Mesothelial cell of epicardium (in vitro differentiated cells): Measurements from ENCODE around the gene ATP5MG. TPM values are rescaled to one million over a fixed set of nuclear protein-coding genes. Genes with fewer than 3 reads are reported as not detected.

Experiments
- DNase-seq, 2 experiments: peaks; one replicate each; pipeline ENCODE4 v3.0.0; 2021; ENCODE audit warnings: low spot score in 2 of 2; ENCODE audit not compliant: unreplicated experiment in 2 of 2
- H3K27ac Mint-ChIP-seq: 2 replicates; pipeline ENCODE4 v1.8.0; 2021; ENCODE audit warnings: mixed read lengths
- H3K27me3 Mint-ChIP-seq: 2 replicates; pipeline ENCODE4 v1.8.0; 2021; ENCODE audit warnings: low read depth, mixed read lengths
- H3K36me3 Mint-ChIP-seq: 2 replicates; pipeline ENCODE4 v1.8.0; 2021; ENCODE audit warnings: mixed read lengths
- H3K4me1 Mint-ChIP-seq: 2 replicates; pipeline ENCODE4 v1.8.0; 2021; ENCODE audit warnings: mixed read lengths
- H3K4me3 Mint-ChIP-seq: 2 replicates; pipeline ENCODE4 v1.8.0; 2021; ENCODE audit warnings: mild to moderate bottlenecking, moderate library complexity, mixed read lengths
- H3K9me3 Mint-ChIP-seq: 2 replicates; pipeline ENCODE4 v1.8.0; 2021; ENCODE audit warnings: mixed read lengths
- CTCF ChIP-seq: fragments of 200-600 bp; sonication (generic); IDR thresholded peaks from one replicate; pipeline ENCODE4 v1.5.0; 2021; ENCODE audit warnings: antibody characterized with exemption; ENCODE audit not compliant: unreplicated experiment
- total RNA-seq: library from RNA; stranded (reverse); gene quantifications from 3 replicates; pipeline ENCODE4 v1.2.1, GENCODE V29; 2021

The ATP5MG gene
- total RNA-seq, 1 donor from 2014 or later = 180 TPM

GRCh38 chr11:118438314-118438931 lies 37.0 kb downstream of the ATP5MG start:
- no peak for TF ChIP-seq CTCF
- Mint-ChIP-seq H3K9me3 (no peaks in the 10 kb centered on the region), H3K27me3 (no peaks in the 10 kb centered on the region), H3K27ac (peak overlapping the region; percentile 92), H3K4me1 (peaks cover 58% of the 10 kb centered on the region), H3K4me3 (peak overlapping the region; percentile 89), H3K36me3 (no peaks in the 10 kb centered on the region)
- DNase-seq = peak; percentile 27 to 55

GRCh38 chr11:118439646-118440045 lies 38.2 kb downstream of the ATP5MG start:
- Mint-ChIP-seq H3K4me1 (peaks cover 57% of the 10 kb centered on the region), H3K4me3 (no peak overlapping the region), H3K9me3 (no peaks in the 10 kb centered on the region), H3K27ac (peak overlapping the region; percentile 92), H3K36me3 (no peaks in the 10 kb centered on the region), H3K27me3 (no peaks in the 10 kb centered on the region)
- no peak for TF ChIP-seq CTCF
- no peak for DNase-seq

DNA sequence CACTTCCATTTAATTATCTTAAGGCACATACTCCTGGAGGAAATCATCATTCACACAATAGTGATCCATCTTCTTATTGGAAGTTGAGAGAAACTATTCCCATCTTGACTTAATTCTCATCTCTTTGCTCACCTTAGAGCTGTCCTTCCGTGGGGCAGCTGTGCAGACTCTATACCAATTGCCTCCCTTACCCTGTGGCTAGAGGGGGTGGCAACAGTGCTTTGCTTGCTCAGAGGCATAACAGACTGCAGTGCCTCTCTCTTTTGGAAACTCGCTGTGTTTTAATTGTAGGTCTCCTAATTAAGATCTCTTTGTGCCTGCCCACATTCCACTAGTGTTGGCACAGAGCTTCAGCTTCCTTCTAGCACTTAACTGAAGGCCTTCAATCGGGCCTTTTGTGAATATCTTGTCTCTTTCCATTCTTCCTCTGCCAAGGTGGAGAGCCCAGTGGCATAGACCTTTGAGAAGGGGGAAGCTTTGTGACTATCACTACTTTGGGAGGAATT lies 40.4 kb downstream of the ATP5MG start:
- H3K27me3 Mint-ChIP-seq = no peaks in the 10 kb centered on the region
- no peaks in the 10 kb centered on the region for H3K9me3 Mint-ChIP-seq
- no peak overlapping the region for H3K4me3 Mint-ChIP-seq

DNA sequence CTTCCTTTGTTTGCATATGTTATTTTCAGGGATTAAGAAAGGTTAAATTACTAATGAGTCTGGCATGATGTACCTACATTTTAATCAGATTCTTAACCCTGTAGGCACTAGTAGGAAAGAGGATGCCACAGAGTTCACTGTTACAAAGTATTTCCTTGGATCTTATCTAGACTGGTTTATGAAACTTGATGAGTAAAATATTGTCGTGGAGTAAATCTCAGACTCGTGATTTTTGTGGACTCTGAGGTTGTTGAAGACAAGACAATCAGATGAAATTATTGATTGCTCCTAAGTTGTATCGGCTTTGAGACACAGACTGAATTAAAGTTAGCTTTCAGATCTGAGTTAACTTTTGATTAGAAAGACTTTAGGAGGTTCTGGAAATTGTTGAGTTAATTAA lies 40.9 kb downstream of the ATP5MG start:
- peaks cover 3% of the 10 kb centered on the region for H3K36me3 Mint-ChIP-seq
- H3K27me3 Mint-ChIP-seq = no peaks in the 10 kb centered on the region
- no peak for DNase-seq
- no peak overlapping the region for H3K4me3 Mint-ChIP-seq
- no peak for TF ChIP-seq CTCF
- H3K27ac Mint-ChIP-seq = no peak overlapping the region
- no peaks in the 10 kb centered on the region for H3K9me3 Mint-ChIP-seq
- H3K4me1 Mint-ChIP-seq = peaks cover 55% of the 10 kb centered on the region

More for the DNA sequence above, 40.4 kb downstream of the ATP5MG start:
- no peak overlapping the region for H3K27ac Mint-ChIP-seq
- no peak for TF ChIP-seq CTCF
- no peak for DNase-seq
- peaks cover 57% of the 10 kb centered on the region for H3K4me1 Mint-ChIP-seq
- H3K36me3 Mint-ChIP-seq = peaks cover 2% of the 10 kb centered on the region

DNA sequence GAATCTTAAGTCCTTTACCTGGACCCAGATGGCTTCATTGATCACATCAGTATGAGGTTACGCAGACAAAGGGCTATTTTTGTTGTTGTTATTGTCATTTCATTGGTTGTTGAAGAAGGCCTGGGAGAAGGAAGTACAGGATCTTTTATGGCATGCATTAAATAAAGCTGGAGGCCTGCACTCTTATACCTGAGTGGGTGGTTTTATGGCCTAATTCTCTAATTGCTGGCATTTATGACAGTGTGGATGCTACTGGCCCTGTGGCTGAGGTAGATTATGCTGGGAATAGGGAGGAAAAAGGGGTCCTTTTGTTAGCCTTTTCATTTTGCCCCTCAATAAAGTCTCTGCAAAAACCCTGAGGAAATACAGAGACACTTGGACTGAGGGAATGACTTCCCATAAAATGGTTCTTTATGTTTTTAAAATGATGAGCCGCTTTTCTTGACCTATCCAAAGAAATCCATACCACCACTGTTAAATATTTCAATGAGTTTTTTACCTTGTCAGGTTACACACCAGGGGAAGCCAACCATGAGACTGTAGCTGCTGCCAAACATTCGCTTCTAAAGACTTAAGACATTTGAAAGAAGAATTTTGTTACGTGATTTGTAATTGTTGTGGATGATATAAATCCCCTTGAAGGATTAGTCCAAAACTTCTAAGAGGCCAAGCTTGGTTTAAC lies 41.6 kb downstream of the ATP5MG start:
- no peak for DNase-seq
- peaks cover 7% of the 10 kb centered on the region for H3K36me3 Mint-ChIP-seq
- H3K27me3 Mint-ChIP-seq = no peaks in the 10 kb centered on the region
- peaks cover 49% of the 10 kb centered on the region for H3K4me1 Mint-ChIP-seq
- TF ChIP-seq CTCF = no peak
- H3K4me3 Mint-ChIP-seq = no peak overlapping the region
- peak overlapping the region; percentile 4 for H3K27ac Mint-ChIP-seq
- no peaks in the 10 kb centered on the region for H3K9me3 Mint-ChIP-seq
